Measurements from ENCODE around the gene HUS1. TPM values are rescaled to one million over a fixed set of nuclear protein-coding genes. Genes with fewer than 3 reads are reported as not detected.
"Not testable (repeated sequence)": the region's sequence is repeated elsewhere in the genome, so short reads cannot be mapped to it uniquely, and the experiment has no call there.

HUS1 gene
- total RNA-seq = 47.0 and 73.0 TPM in 2 replicates
- 27.0 TPM for polyA plus RNA-seq (2012)

- DNase-seq (ENCODE audit: low read depth) = peak; percentile 96
Observed at GRCh38 chr7:47979145-47979831, at the start of gene HUS1. Gene HUS1 (minus strand): TSS chr7:47979615. CDS start chr7:47979519, 96 bp downstream.

GRCh38 chr7:48028938-48029337 is 49.5 kb upstream of the HUS1 start, which contains the start of gene SUN3:
Gene SUN3 (minus strand): TSS chr7:48029107. CDS start chr7:48028938, 169 bp downstream.
- no peak for DNase-seq (ENCODE audit: low read depth)

- no peak for DNase-seq (ENCODE audit: low read depth)
Observed at GRCh38 chr7:48025624-48026023, 46.2 kb upstream of the HUS1 start.

GRCh38 chr7:48017674-48018073 is 38.3 kb upstream of the HUS1 start:
- DNase-seq (ENCODE audit: low read depth) = no peak

- peak; percentile 64 for DNase-seq (ENCODE audit: low read depth)
Observed at GRCh38 chr7:48016641-48017040, 37.2 kb upstream of the HUS1 start.

- DNase-seq (ENCODE audit: low read depth) = no peak
Observed at GRCh38 chr7:48011951-48012350, 32.5 kb upstream of the HUS1 start.

GRCh38 chr7:48011323-48011722 is 31.9 kb upstream of the HUS1 start:
- no peak for DNase-seq (ENCODE audit: low read depth)

GRCh38 chr7:48009954-48010353 is 30.5 kb upstream of the HUS1 start:
- no peak for DNase-seq (ENCODE audit: low read depth)

- no peak for DNase-seq (ENCODE audit: low read depth)
Observed at GRCh38 chr7:48009257-48009656, 29.8 kb upstream of the HUS1 start.

GRCh38 chr7:48006866-48007265 is 27.5 kb upstream of the HUS1 start:
- no peak for DNase-seq (ENCODE audit: low read depth)

- DNase-seq (ENCODE audit: low read depth) = no peak
Observed at GRCh38 chr7:48004638-48005037, 25.2 kb upstream of the HUS1 start.

- DNase-seq (ENCODE audit: low read depth) = peak; percentile 40
Observed at GRCh38 chr7:48004032-48004431, 24.6 kb upstream of the HUS1 start.

- peak; percentile 6 for DNase-seq (ENCODE audit: low read depth)
Observed at GRCh38 chr7:48000164-48000563, 20.7 kb upstream of the HUS1 start.

- no peak for DNase-seq (ENCODE audit: low read depth)
Observed at GRCh38 chr7:47999413-47999812, 20.0 kb upstream of the HUS1 start.

GRCh38 chr7:47992446-47992845 is 13.0 kb upstream of the HUS1 start:
- DNase-seq (ENCODE audit: low read depth) = no peak

- peak; percentile 74 for DNase-seq (ENCODE audit: low read depth)
Observed at GRCh38 chr7:47991741-47992311, 12.4 kb upstream of the HUS1 start.

GRCh38 chr7:47991270-47991669 is 11.9 kb upstream of the HUS1 start:
- no peak for DNase-seq (ENCODE audit: low read depth)

- no peak for DNase-seq (ENCODE audit: low read depth)
Observed at GRCh38 chr7:47990592-47990991, 11.2 kb upstream of the HUS1 start.

- not testable (repeated sequence) for DNase-seq (ENCODE audit: low read depth)
Observed at GRCh38 chr7:47989607-47990400, 10.4 kb upstream of the HUS1 start.

GRCh38 chr7:47988496-47989386 is 9.3 kb upstream of the HUS1 start:
- no peak for DNase-seq (ENCODE audit: low read depth)

- DNase-seq (ENCODE audit: low read depth) = no peak
Observed at GRCh38 chr7:47982610-47983009, 3.2 kb upstream of the HUS1 start.

Data from myocyte (in vitro differentiated cells).